Measurements from ENCODE around the gene WNT6.

The WNT6 gene

GRCh38 chr2:218885981-218886947 is 26.7 kb downstream of the WNT6 start:
- H3K4me3 ChIP-seq (ENCODE audit: low read depth, low read length): no peak overlapping the region
- no peak for DNase-seq (ENCODE audit: low read depth)
- TF ChIP-seq CTCF (conservative IDR thresholded peaks at IDR 0.05; ENCODE audit: low read depth, low read length): no peak

GRCh38 chr2:218887079-218887478 is 27.5 kb downstream of the WNT6 start:
- H3K4me3 ChIP-seq (ENCODE audit: low read depth, low read length): no peak overlapping the region
- DNase-seq (ENCODE audit: low read depth): no peak
- TF ChIP-seq CTCF (conservative IDR thresholded peaks at IDR 0.05; ENCODE audit: low read depth, low read length): no peak

GRCh38 chr2:218888341-218888740 is 28.7 kb downstream of the WNT6 start:
- H3K4me3 ChIP-seq (ENCODE audit: low read depth, low read length): no peak overlapping the region
- TF ChIP-seq CTCF (conservative IDR thresholded peaks at IDR 0.05; ENCODE audit: low read depth, low read length): no peak
- no peak for DNase-seq (ENCODE audit: low read depth)

- no peak overlapping the region for H3K4me3 ChIP-seq (ENCODE audit: low read depth, low read length)
- TF ChIP-seq CTCF (conservative IDR thresholded peaks at IDR 0.05; ENCODE audit: low read depth, low read length): no peak
- DNase-seq (ENCODE audit: low read depth): no peak
These were observed 30.3 kb downstream of the WNT6 start for GRCh38 chr2:218889937-218890336.

- TF ChIP-seq CTCF (conservative IDR thresholded peaks at IDR 0.05; ENCODE audit: low read depth, low read length): no peak
- no peak for DNase-seq (ENCODE audit: low read depth)
- no peak overlapping the region for H3K4me3 ChIP-seq (ENCODE audit: low read depth, low read length)
These were observed 30.8 kb downstream of the WNT6 start for GRCh38 chr2:218890369-218890768.

GRCh38 chr2:218891275-218892135 is 31.9 kb downstream of the WNT6 start:
- no peak for DNase-seq (ENCODE audit: low read depth)
- no peak for TF ChIP-seq CTCF (conservative IDR thresholded peaks at IDR 0.05; ENCODE audit: low read depth, low read length)
- no peak overlapping the region for H3K4me3 ChIP-seq (ENCODE audit: low read depth, low read length)

Data from choroid plexus epithelial cell (primary cell).